ENCODE data around the gene PTHLH. TPM values are rescaled to one million over a fixed set of nuclear protein-coding genes. Genes with fewer than 3 reads are reported as not detected.

PTHLH gene
- total RNA-seq, 4 donors from 2014 or later: 1.6 to 8.4 (median 2.5) TPM; not detected in 1

GRCh38 chr12:27975222-27976136, 2.9 kb upstream of the PTHLH start:
- ATAC-seq (ENCODE audit: low FRiP score) (peak; percentile 73), DNase-seq (ENCODE audit: low spot score) (no peak)
- TF ChIP-seq CTCF (IDR thresholded peaks at IDR 0.05): no peak

- DNase-seq (ENCODE audit: low spot score): no peak
- ATAC-seq (ENCODE audit: low FRiP score): no peak
- no peak for TF ChIP-seq CTCF (IDR thresholded peaks at IDR 0.05)
Observed at GRCh38 chr12:27974735-27975221, 2.2 kb upstream of the PTHLH start.

- no peak for DNase-seq (ENCODE audit: low spot score)
- no peak for ATAC-seq (ENCODE audit: low FRiP score)
- no peak for TF ChIP-seq CTCF (IDR thresholded peaks at IDR 0.05)
Observed at GRCh38 chr12:27973487-27973890, 956 bp upstream of the PTHLH start.

- TF ChIP-seq CTCF (IDR thresholded peaks at IDR 0.05): no peak
- DNase-seq (ENCODE audit: low spot score): no peak
- no peak for ATAC-seq (ENCODE audit: low FRiP score)
Observed at GRCh38 chr12:27971606-27972005, 927 bp downstream of the PTHLH start.

- DNase-seq (ENCODE audit: low spot score): no peak
- TF ChIP-seq CTCF (IDR thresholded peaks at IDR 0.05): no peak
- ATAC-seq (ENCODE audit: low FRiP score): no peak
Observed at GRCh38 chr12:27971121-27971489, 1.4 kb downstream of the PTHLH start.

- DNase-seq (ENCODE audit: low spot score) (no peak), ATAC-seq (ENCODE audit: low FRiP score) (peak; percentile 72)
- TF ChIP-seq CTCF (IDR thresholded peaks at IDR 0.05): no peak
Observed at GRCh38 chr12:27970401-27971120, 2.0 kb downstream of the PTHLH start.

Data from omental fat pad (tissue), 4 donors.